ENCODE measurements around the gene ERRFI1.

ERRFI1 gene

DNA sequence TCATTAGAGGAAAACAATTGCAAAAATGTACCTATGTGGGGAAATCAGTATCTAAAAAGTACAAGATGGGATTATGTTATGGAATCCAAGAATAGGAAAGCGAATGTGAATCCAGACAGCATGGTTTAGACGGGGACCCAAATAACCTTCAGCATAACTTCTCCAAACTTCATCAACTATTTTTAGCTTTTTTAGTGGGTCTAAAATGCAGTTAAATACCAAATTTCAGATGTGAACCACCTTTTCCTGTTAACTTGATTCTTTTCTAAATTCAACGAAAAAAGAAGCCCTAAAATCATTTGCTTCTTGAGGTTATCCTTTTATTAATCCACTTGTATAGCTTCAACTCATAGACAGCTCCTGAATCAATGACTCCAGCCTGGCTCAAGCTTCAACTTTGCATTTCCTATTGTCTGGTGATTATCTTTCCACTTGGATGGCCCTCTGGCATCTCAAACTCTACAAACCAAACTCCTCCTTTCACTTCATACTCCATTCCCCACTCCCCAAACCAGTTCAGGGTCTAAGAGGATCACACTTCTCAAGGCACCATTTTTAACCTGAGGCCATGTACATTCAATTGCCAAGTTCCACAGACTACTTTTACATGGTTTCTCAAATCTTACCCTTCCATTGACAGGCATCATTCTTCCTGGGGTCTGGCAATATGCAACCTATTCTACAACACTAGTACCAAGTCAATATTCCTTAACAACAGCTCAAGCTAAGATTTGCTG lies 7.4 kb downstream of the ERRFI1 start:
- DNase-seq = no peak

GRCh38 chr1:8017495-8018197 lies 8.5 kb downstream of the ERRFI1 start:
- DNase-seq = no peak

GRCh38 chr1:8016895-8017241 lies 9.2 kb downstream of the ERRFI1 start:
- no peak for DNase-seq

DNA sequence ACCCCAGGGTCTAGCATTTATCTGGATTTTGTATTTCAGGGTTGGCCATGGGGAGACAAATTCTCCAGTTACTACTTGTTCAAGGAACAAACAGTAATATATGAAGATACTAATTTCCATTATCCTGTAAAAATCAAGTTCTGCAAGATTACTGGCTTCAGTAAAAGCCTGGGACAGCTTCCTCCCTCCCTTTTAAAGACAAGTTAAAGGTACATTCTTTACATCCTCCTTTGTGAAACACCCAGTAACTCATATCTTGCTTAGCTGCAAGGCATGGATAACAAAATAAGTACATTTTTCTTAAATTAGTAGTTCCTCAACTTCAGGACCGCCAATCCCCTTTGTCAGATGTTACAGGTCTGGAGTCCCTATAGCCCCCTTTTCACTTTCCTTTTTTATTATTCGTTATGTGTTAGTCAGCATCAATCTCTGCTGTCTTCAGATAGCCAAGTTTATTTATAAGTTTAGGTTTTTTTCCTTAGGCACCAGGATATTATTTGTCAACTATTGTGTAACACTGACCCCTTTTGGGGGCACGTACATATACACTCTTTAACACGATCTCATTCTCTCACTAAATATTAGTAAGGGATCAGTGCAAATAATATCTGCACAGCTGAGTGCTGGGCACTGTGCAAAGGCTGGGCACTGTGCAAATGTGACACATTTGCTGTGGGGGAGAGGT lies 9.8 kb downstream of the ERRFI1 start:
- DNase-seq = no peak

DNA sequence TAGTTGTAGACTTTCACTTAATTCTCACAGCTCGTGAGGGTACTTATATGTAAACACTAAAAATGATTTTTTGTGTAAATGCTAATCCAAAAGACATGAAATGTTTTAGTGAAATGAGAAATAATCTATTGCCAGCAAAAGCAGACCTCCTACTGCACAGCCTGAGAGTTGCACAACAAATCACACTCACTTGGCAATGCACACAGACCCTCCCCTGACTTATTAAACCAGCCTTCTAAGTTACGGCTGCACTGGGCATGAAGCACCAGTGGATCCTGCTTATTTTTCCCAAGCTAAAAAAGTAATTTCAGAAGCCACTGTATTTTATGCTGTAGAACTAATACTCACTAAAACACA lies 10.3 kb downstream of the ERRFI1 start:
- no peak for DNase-seq

DNA sequence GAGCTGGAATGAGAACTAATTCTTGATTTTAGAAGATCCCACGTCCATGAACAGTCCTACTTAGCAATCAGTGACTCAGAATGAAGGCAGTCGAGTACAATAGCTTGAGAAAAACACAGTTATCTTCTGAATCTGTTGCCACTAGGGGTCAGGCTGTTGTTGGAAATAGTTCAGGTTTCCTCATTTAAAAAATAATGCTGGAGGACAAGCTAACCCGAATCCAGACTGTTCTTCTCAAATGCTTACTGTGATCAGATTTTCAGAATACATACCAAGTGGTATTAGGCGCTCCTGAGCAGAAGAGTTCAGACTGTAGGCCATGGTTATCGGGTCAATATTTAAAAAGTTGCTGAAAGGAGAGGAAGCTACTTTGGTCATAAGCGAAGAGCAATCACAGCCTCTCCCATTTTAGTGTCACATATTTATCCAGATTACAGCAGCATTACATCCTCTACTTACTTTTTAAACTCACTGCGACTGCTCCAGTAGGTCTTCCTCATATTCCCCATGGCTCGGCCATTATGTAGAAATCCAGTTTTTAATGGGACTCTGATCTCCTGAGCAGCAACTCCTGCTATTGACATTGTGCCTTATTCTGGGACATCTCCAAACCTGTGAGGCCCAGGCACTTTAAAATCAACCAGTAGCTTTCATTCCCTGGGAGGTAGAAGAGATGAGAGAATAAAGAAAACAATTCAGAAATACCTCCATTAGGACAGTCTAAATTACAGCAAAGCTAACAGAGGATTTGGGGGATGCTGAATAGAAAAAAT lies 10.9 kb downstream of the ERRFI1 start:
- DNase-seq = peak; percentile 18 to 21

- DNase-seq = no peak
Measured at GRCh38 chr1:8014381-8014988, 11.6 kb downstream of the ERRFI1 start.

- DNase-seq = no peak
Measured at GRCh38 chr1:8013800-8014199, 12.3 kb downstream of the ERRFI1 start.

- no peak for DNase-seq
Measured at GRCh38 chr1:8013399-8013798, 12.7 kb downstream of the ERRFI1 start.

GRCh38 chr1:8012955-8013354 lies 13.2 kb downstream of the ERRFI1 start:
- no peak for DNase-seq

DNA sequence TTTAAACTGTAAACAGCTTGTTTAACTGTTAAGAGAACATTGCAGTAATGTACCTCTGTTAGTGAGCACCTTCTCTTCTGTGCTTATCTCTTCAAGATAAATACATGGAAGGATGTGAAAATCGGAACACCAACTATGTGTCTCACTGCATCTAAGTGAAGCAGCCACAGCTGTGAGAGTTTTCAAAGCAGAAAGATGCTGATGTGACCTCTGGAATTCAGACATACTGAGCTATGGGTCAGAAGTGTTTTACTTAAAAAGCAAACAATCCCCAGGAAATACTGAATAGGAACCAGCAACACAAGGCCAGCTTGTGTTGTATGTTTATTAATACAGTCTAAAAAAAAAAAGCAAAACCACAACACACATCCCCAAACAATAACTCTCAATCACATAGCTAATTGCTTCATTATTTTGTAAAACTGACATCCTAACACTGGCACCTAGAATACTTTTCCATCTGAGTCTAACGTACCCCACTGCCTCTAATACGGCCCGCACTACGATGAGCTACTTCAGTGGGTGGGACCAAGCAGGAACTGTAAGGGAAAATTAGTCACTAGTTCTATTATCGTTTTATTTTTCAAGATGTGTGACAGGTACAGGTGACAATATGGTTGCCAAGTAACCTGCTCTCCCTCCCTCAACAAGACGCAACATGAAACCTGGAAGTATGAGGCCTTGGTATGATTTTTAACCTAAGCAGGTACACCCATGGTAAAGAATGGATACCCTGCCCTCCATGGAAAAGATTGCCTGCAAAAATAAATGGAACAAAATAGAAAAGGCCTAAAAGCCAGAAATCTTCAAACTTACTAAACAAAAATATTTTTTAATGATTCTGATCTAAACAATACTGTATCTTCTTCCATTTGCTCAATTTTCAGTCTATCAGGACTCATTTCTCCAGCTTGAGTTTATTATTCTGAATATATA lies 13.9 kb downstream of the ERRFI1 start:
- DNase-seq = no peak

DNA sequence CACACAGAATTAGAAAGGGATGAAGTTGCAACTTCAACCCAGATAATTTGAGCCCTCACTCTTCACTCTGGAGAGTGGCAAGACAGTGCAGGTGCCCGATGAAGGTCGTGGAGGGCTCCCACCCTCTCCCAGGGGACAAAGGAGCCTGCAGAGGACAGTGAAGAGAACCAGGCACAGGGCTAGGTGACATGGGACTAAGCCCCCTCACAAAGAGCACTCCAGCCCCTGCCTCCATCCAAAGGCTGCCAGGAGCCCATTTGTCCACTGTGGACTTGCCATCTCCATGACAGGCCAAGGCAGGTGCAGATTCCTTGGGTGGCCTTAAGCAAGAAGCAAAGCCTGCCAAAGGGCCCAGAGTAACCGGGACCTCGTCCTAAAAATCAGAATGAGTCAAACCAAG lies 15.1 kb downstream of the ERRFI1 start:
- no peak for DNase-seq

DNA sequence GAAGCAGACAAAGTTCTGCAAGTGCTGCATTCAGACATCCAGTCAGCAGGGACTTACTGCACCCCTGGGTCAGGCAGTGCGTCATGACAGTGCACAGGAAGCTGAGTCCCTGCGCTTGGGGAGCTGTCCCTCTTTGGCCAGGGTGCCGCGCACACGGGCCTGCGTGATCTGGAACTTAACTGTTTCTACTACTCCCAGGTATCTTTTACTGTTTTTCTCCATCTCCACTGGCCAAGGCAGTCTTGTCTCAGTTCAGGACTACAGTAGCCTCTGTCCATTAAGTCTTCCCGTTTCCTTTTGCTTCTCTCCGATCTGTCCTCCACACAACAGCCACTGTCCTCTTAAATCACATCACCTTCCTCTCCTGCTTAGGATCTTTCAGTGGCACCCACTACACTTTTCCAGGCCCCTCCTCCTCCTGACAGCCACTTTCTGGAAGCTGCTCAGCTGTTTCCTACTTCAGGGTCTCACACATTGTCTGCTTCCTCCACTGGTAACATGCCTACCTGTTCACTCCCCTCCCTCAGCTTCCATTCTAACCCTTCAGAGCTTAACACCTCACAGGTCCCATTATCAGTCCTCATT lies 15.9 kb downstream of the ERRFI1 start:
- DNase-seq = no peak

DNA sequence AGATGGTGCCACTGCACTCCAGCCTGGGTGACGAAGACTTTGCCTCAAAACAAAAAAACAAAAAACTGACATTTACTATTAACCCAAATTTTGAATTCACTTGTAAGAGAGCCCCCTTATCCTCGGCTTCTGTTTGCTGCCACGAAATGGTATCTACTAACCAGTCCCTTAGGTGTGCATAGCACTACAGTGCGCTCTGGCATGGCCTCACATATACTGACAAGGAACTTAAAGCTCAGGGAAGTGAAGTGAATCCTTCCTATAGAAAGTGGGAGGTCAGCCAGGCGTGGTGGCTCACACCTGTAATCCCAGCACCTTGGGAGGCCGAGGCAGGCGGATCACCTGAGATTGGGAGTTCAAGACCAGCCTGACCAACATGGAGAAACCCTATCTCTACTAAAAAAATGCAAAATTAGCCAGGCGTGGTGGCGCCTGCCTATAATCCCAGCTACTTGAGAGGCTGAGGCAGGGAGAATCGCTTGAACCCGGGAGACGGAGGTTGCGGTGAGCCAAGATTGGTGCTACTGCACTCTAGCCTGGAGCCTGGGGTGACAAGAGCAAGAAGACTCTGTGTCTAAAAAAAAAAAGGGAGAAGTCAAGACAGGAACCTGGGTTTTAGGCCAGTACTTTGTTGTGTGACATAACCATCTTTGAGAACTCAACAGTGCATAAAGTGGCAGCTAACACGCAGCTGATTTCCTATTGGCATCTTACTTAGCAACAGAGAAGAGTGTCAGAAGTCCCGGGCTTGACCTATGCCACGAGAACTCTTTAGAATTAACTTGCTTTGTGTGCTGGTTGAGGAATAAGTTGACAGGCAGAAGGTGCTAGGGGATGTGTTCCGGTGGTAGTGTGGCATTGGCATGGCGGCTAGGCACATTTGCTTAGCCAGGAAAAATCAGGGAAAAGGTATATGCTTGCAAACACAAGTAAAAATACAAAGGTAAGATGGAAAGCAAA lies 16.8 kb downstream of the ERRFI1 start:
- no peak for DNase-seq

GRCh38 chr1:8006037-8006963 lies 19.8 kb downstream of the ERRFI1 start:
- no peak for DNase-seq

- no peak for DNase-seq
Measured at GRCh38 chr1:8004803-8005573, 21.1 kb downstream of the ERRFI1 start.

DNA sequence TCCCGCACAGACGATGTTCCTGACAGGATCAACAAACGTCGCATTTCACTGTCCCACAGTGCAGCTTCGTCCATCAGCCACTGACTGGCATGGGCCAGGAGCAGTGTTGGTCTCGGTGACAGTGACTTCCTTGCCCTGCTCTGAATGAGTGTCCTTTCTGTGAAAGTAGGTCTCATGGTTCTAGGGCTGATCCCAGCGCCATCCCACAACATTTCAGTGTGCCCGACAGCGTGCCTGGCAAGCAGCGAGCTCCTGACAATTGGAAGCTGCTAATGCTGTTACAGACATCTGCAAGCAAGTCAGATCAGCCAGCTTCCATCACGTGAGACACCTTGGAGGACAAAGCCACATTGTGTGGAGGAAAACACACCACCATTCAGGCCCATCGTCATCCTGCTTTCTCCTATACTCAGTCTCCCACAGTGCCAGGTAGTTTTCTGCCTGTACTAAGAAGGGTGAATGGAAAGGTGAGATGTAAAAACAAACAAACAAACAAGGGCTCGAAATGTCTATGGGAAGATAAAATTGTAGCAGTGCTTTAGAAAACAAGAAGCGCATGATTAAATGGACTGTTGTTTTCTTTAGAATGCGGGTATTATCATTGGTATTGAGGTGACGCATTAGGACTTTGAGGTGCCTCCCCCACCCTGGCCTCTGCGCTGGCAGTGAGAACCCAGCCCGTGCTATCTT lies 21.9 kb downstream of the ERRFI1 start:
- DNase-seq = no peak
